HG02759 (cell line): Measurements from ENCODE around the gene ADO.
"Not testable (repeated sequence)": the region's sequence is repeated elsewhere in the genome, so short reads cannot be mapped to it uniquely, and the experiment has no call there.

Experiments used
- ATAC-seq: cut with Tn5 transposase; IDR thresholded peaks from one replicate; pipeline ENCODE4 v1.9.1; 2021; ENCODE audit warnings: mild to moderate bottlenecking, moderate library complexity; ENCODE audit not compliant: unreplicated experiment

ADO gene

DNA sequence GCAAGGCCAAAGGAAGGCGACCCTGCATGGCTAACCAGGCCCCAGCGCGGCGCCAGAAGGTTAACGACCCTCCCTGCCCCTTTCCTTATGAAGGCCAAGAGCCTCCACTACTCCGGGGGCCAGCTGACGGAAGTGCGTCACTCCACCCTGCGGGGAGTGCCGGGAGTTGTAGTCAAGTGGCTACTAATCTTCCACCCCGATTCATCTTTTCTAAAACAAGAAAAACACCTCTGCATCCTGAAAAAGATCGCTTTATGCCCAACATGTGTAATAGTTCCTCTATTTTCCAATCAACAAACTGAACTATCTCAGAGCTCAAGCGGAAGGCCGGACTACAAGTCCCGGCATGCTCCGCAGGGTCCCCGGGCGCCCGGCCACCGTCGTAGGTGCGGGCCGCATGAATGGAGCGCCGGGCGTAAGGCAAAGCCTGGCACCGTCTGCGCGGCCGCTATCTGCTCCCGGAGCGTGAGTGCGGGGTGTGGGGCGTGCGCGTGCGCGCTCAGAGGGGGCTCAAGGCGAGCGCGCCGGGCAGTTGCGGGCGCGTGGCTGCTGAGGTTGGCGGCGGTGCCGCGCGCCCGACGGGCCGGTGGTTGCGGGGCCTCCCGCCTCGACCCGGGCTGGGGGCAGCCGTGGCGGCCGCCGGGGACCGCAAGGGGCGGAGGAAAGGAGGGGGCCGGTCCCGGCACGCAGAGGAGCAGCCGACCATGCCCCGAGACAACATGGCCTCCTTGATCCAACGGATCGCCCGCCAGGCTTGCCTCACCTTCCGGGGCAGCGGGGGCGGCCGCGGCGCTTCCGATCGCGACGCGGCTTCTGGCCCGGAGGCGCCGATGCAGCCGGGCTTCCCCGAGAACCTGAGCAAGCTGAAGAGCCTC is at the start of gene ADO:
Gene ADO, plus strand, starts transcription at position 365 of the 875 bp plus-strand sequence. Its CDS starts 340 bp downstream, at position 705.
- peak; percentile 90 for ATAC-seq

DNA sequence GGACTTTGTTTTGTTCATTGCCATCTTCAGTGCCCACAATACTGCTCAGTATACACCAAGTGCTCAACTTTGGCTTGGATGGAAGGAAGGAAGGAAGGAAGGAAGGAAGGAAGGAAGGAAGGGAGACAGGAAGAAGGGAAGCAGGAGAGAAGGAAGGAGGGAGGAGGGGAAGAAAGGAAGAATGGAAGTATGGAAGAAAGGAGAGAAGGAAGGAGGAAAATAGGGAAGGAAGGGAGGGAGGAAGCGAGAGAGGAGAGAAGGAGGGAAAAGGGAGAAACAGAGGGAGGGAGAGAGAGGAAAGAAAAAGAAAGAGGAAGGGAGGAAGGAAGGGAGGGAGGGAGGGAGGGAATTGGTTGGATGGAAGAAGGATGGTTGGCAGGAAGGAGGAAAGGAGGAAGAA is 49.6 kb upstream of the ADO start:
- ATAC-seq: no peak

DNA sequence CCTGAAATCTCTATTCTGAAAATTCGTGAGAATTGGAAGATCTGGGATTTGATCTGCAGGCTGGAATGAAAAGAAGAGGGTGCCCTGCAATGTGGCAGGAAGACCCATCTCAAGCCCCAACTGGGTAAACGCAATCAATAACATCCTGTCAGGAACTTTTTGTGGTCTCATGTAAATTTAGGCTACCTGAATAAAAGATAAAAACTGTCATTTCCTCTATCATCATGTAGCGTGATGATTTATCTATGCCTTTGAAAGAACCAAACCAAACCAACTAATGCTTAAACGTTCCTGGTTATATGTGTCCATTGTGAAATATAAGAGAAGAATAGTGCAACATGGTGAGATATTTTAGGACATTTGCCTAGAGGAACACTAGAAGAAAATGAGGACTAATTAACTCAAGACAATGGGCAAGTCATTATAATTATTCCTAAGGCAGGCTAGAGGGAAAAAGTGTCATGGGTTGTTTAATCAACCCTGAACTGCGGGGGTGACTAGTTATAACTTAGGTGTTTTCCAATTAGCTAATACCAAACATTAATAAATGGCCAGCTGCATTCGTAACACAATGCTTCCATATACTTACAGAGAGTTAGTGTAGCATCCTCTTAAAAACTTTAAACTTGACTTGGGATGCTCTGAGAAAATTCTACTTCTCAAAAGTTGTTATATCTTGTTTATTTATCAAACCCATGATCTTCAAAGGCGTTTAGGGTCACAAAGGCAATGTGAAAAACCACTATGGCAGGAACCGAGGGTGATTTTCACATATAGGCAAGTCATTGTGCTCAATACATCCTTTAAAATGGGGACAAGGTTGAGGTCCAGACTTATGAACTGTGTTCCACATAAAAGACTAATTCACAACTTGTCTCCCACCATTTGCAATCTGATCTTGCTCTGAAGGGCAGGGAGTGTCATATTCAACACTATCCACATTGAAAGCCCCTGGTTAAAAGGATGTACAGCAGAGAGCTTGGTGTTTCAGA is 48.6 kb upstream of the ADO start:
- ATAC-seq: peak; percentile 81

DNA sequence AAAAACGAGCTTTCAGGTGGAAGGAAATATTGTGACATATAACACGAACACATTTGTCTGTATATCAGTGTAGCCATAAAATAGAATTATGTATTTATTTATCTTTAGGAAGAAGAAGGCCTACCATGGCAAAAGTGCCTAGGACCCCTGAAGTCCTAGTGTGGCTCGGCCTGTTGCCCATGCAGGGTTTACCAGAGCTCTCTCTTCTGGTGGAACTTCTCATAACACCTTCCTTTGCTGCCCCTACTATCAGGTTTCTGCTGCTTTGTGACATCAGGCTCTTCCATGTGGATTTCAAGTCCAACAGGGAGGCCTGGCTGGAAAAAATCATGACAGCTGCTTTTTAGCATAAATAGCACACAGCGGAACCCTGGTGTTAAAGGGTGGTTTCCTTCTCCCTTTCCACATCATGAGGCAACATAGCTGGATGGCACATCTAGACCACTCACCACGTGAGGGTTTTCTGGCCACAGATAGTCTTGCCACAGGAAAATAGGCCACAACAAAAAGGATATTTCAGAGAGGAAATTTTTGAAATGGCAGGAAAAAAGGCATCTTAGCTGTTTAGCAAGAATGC is 44.8 kb upstream of the ADO start:
- ATAC-seq: no peak

DNA sequence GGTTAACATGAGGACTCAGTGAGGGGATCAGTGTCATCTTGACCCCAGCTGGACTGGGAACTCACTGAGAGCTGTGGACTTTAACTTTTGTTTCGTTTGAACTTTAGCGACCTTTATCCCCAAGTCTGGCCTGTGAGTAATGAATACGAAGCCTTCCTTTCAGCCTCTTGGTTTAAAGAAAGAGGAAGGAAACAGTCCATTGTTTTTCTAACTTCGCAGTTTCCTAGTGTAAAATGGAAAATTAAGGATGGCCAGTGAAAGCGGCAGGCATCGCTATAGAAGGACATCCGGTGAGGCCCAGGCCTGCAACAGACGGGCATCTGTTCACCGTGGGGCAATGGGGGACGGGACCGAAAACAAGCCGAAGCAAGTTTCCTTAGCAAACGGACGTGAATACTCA is 44.1 kb upstream of the ADO start:
- ATAC-seq: no peak

DNA sequence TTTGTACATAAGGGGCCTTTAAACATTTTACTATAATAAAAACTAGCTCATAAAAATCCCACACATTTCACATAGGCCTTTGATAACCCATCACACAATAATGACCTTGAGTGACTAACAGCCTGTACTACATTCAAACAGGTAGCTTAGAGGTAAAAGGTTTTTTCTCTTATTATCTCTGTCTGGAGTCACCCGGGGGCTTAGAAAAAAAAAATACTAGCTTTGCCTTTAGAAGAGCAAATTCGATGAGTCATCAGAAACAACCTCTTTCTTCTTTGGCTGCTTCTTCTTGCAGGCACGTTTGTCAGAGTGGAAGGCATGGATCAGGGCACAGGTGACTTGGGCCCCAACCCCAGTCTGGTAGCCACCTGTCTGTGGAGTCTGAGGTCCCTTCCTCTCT is 43.4 kb upstream of the ADO start:
- ATAC-seq: no peak

DNA sequence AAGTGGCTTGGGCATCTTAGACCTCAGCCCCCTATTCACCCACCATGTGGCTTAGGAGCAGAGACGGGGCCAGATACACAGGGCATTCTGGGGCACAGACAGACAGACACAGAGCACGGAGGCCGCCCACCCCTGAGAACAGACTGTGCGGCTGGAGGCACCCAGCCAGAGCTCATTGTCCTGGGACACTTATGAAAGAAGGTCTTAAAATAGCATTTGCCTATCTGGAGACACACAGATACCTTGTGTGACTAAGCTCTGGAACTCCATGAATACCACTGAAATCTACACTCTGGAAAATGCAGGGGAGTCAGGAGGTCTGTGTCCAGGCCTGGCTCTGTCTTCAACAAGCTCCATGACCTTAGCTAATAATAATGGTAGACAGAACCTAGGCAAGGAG is 41.4 kb upstream of the ADO start:
- no peak for ATAC-seq

DNA sequence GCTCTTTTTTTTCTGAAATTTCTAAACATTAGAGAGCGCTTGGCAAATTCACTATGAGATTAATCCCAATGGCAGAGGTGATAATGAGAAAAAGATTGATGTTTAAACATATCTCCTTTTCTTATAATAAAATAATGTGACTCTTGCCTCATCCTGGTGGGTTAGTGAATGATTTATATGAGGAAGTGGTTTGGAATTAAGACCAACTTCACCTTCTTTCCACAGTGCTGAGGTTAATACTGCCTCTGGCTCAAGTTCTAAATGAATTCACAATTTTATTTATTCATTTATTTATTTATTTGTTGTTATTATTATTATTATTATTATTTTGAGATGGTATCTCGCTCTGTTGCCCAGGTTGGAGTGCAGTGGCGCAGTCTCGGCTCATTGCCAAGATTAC is 40.5 kb upstream of the ADO start:
- no peak for ATAC-seq

DNA sequence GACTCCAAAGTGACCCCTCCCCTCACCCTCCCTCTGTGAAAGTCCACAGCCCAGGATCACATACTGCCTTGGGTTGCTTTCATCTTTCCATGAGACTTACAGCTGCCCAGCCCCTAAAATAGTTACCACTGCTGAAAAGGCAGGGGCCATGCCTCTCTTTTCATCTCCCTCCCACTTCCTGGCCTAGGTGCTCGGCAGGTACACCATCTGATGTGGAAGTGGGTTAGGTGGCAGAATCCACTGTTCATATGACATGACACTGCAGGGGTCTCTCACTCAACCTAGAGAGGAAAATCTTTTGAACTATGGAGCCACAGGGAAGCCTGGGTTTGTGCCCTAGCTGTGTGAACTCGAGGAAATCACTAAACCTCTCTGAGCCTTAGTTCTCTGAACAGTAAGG is 38.8 kb upstream of the ADO start:
- ATAC-seq: no peak

DNA sequence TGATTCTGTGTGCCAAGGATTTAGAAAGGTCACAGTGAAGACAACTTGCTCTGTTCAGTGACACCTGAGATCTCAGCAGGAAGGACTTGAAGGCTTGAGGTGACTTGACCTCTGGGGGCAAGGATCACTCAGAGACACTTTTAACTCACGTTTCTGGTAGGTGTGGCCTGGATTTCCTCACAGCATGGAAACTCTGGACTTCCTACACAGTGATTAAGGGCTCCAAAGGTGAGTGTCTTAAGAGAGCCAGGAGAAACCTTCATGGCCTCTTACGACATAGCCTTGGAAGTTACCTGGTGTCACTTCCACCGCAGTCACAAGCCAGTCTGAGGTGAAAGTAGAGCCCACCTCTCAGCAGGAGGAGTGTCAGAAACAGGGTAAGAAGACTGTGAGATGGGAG is 38.1 kb upstream of the ADO start:
- no peak for ATAC-seq

DNA sequence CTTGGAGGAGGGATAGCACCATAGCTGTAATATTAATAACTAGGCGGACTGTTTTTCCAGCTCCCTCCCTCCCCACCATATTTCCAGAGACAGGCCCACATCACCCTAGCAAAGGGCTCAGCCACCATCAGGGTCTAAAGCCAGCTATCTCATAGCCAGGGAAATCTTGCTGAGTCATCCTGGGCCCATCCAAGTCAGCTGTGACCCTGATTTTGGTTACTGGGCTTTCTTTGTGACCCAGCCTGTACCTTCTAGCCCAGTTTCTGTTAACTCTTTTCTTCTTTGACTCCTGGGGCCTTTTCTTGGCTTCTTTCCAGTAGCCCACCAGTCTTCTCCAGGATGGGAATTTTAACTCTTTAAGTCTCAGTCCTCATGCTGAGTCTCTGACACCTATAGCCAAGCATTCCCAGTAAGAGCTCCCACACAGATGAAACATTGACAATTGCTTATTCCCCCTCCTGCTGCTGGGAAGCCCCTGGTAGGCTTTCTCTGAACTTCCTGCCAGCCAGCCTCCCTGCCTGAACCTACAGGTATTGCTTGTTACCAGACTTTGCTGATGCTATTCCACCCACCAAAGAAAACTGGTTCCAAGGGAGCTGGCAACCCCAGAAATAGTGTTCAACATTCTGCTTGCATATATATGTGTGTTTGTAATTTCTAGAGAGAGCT is 34.8 kb upstream of the ADO start:
- peak; percentile 79 for ATAC-seq

DNA sequence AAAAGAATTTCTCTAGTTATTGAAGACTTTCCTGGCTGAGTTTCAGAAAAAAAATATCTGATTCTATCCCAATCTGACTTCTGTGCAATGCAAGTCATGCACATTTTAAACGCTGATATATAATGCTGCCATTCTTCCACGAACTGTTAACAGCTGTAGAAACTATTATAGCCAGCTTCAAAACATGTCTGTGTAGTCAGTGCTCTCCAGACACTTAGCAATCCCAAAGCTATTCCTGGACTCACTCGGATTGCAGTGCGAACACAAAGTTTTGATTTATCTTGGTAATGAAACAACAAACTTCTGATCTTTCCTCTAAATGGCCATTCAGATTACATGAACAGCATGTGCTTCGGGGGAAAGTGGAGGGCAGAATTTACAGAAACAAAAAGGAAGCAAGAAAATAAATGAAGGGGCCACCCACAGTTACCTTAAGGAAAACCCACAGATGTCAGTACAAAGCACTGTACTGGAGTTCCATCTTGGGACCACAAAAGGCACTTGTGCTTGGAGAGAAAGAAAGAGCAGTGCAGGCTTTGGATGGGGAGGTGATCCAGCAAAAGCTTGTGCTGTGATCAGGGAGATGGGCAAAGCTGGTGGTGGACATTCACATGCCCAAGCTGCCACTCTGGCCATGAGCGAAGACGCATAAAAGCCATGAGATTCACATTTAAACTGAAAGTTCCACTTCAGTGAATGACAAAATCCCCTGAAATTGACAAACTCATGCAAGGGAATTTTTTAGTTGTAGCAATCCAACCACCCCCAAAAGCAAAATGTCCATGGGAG is 32.1 kb upstream of the ADO start:
- ATAC-seq: no peak

DNA sequence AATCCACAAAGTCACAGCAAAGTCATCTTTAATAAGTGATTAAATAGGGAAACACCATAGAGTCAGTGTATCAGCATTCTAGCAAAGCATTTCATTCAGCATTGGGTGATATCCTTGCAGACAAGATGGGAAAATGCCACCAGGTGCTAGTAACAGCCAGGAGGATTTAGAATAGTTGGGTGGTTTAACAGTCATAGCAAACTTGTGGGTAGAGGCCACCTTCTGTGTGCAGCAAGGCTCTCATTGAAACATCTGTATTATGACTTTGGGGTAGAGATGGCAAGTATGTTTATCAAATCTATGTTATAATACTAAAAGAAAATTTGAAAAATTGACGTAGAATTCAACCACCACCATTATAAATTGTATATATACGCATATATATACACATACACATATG is 26.4 kb upstream of the ADO start:
- ATAC-seq: peak; percentile 41

DNA sequence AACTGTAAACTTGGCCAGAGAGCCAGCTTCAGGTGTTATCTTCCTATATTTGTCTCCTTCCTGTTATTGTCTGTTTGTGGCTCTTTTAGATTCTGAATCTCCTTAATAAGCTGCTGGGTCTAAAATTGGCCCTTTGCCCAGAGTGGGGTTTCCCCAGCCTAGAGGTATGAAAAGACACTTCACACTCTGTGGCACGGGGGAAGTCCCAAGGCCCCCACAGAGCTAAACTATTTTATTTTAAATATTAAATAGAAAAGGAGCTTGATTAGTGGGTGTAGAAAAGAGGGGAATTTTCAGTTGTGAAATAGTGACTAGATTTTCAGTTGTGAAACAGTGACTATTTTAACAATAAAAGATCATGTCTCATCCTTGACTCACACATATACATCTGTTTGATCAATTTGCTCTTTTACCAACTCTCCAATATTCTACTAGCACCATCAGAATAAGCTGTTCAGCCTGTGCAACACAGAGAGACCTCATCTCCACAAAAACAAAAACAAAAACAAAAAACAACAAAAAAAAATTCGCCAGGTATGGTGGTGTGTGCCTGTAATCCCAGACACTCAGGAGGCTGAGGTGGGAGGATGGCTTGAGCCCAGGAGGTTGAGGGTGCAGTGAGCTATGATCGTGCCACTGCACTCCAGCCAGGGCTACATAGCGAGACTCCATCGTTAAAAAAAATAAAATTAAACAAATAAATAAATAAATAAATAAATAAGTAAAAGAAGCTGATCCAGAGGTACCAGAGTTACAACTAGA is 24.9 kb upstream of the ADO start:
- ATAC-seq: peak; percentile 95

DNA sequence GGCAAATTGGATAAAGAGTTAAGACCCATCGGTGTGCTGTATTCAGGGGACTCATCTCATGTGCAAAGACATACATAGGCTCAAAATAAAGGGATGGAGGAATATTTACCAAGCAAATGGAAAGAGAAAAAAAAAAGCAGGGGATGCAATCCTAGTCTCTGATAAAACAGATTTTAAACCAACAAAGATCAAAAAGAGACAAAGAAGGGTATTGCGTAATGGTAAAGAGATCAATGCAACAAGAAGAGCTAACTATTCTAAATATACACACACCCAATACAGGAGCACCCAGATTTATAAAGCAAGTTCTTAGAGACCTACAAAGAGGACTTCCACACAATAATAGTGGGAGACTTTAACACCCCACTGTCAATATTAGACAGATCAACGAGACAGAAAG is 20.0 kb upstream of the ADO start:
- not testable (repeated sequence) for ATAC-seq

DNA sequence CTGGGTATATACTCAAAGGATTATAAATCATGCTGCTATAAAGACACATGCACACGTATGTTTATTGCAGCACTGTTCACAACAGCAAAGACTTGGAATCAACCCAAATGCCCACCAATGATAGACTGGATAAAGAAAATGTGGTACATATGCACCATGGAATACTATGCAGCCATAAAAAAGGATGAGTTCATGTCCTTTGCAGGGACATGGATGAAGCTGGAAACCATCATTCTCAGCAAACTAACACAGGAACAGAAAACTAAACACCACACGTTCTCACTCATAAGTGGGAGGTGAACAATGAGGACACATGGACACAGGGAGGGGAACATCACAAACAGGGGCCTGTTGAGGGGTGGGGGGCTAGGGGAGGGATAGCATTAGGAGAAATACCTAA is 16.2 kb upstream of the ADO start:
- not testable (repeated sequence) for ATAC-seq

DNA sequence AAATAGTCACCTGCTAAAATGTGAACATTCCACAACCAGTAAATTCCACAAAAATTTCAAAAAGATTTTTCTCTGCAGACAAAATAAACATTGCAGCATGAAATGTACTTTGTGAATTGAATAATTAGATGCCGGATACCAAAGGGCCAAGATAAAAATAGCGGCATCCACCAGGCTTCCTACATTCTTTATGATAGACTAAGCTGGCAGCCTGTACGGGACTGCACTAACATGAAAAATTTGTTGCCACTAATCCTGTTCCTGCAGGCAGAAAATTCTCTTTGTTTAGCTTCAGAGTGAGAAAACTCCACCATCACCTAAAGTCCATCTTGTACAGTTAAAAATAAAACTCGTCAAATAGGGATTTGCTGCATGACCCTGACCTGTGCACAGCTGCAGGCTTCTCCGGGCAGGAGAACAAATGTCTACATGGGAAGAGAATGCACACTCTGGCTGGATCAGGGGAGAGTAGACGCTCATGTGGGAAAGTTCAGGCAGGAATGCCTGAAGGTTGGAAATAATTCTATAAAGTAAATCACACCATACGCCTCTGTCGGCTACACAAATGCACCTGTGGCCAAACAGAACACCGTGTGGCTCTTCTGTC is 15.6 kb upstream of the ADO start:
- no peak for ATAC-seq

DNA sequence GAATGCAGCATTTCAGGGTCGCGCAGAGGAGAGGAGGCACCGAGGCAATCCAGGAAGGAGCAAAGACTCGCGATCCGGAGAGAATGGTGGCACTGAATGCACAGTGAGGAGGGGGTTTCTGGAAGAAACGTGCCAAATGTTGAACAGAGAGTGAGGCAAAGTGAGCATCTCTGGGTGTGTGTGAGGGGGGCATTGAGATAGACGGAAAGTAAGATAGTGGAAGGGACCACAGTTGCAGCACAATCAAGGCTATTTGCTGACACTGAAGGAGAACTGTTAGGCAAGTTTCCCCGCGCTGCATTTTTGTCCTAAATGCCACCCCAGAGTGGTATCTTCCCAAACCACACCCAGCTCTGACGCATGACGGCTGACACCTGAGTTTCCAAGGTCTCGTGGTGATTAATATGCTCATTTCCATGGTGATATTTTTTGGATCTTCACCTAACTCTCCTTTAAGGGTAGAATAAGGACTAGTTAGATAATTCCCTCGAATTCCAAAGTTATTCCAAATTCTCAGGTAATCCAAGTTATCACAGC is 14.4 kb upstream of the ADO start:
- no peak for ATAC-seq

DNA sequence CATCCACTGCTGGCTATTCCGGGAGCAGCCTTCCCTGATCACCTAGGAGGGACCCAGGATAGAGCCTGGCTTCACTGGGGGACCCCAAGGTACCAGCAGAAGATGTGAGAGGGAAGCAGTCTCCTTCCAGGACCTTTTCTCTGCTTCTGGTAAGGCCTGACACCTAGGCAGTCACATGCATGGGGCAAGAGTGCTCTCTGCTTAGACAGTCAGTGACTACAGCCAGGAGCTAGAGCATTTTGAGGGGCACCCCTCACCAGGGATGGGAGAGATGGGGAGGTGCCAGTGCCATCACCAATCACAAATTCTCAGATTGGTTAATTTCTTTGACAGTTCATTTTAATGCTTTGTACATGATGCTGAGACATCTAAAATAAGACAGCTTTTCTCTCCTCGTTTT is 13.9 kb upstream of the ADO start:
- ATAC-seq: no peak
